G401 (cell line): ENCODE results near the gene JPH3. TPM values are rescaled to one million over a fixed set of nuclear protein-coding genes. Genes with fewer than 3 reads are reported as not detected.

Experiments used
- DNase-seq: peaks from one replicate; pipeline ENCODE4 v3.0.0-alpha.2; 2015; ENCODE audit warnings: low spot score
- in situ Hi-C: cut with HindIII; loops from 2 replicates; pipeline ENCODE4 v1.10.0; 2016; ENCODE audit warnings: low sequenced_read_pairs, mixed read lengths
- total RNA-seq: library from RNA; depleted of rRNA; stranded (reverse); fragments of >200 nt; shearing (Covaris generic); gene quantifications from 2 replicates; pipeline ENCODE4 v1.2.3, GENCODE V29; 2014; rRNA removed

Gene JPH3
- total RNA-seq, result 22.1 and 30.0 TPM in 2 replicates

DNA sequence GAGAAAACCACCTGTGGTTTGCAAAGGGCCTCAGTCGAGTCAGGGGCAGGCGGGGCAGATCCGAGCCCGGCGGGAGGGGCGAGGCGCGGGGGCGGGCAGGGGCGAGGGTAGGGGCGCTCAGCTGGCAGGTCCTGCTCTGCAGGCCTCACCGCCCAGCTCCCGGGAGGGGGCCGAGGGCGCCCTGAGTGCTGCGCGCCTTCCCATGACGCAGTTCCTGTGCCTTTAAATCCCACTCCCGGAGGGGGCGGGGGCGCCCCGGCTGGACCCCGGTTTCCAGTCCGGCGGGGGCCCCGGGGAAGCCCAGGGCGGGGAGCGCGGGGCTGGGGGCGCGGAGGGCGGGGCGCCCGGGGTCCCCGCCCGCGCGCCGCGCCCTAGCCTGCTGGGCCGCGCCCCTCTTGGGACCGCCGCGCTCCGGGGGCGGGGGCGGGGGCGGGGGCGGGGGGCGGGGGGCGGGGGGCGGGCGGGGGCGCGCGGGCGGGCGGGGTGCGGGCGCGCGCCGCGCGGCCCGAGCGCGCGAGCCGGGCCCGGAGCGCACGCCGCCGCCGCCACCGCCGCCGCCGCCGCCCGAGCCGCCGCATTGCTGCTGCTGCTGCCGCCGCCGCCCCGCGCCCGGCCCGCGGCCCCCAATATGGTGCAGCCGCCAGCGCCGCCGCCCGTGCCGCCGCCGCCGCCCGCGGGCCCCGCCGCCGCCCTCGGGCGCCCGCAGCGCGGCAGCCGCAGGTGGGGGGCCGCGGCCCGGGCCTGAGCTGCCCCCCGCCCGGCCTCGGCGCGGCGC lies at the start of gene JPH3:
Gene JPH3 (plus strand): TSS at position 508 of the 775 bp plus-strand sequence. CDS start 639 bp downstream, outside the sequence.
- in situ Hi-C loops, result no loop called here
- peak; percentile 44 for DNase-seq

GRCh38 chr16:87552772-87553573 lies 49.3 kb upstream of the JPH3 start:
- DNase-seq, result no peak
- in situ Hi-C loops, result no loop called here

DNA sequence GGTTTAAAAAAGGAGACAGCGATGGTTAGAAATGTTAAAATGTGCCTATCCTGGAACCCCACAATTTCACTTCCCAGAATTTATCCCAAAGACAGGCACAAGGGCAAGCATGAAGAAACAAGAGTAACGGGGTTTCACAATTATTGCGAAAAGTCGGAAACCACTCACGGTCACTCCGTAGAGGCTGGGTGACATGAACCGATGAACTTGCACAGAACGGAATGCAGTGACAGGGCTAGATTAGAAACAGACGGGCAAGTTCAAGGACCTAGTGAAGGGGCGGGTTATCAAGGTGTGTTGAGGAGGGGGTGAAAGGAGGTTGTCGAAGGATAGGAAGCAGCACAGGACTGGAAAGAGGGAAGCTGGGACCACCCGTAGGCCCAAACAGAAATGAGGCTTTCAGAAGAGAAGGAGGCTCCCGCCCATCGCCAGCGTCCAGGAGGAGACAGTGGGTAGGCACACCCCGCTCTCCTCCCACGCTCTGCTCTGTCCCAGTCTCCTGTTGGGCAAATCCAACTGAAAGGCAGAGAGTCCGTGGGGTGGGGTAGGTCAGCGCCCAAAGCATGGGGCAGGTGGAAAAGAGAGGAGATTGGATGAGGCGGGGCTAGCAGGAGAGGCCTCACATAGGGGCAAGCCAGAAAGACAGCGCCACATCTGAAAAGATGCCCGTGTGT lies 47.4 kb upstream of the JPH3 start:
- no peak for DNase-seq
- in situ Hi-C loops, result no loop called here

DNA sequence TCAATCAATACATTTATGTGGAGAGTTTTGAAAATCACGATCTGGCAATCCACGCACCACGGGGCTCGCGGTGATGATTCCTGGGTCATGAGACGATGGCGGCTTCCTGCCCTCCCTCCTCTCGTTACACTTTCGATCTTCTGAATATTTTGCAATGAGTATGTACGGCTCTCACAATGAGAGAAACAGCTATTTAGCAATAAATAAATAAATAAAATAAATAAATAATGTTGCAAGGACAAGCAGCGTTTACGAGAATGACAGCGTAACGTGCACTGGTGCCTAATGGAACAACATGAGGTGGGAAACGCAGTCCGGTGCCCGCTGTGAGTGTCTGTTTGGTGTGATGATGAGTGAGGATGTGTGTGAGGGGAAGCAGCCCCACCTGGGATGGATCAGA lies 46.7 kb upstream of the JPH3 start:
- DNase-seq, result no peak
- in situ Hi-C loops, result no loop called here

DNA sequence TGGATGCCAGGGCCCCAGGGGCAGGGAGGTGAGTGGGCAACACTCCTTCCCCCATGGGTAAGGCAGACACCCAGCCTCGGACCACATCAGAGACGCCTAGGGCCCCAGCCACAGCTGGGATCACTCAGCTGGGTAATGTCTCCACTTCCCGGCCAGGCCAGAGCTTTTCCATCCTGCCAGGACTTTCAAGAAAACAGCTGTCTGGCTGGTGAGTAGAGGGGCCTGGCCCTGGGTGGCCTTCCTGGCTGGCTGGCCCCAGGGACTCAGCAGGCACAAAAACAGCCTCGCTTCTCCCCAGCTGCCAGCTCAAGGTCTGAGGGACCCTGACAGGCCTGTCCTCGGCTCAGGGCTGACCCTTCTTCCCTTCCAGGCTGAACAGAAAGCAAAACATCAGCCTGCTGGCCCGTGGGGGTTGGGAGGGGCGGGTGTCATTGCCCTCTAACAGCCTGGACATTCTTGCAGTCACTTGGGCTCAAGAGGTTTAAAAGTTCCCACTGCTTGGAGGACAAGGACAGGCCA lies 45.3 kb upstream of the JPH3 start:
- in situ Hi-C loops, result no loop called here
- DNase-seq, result no peak

GRCh38 chr16:87558682-87559081 lies 43.6 kb upstream of the JPH3 start:
- DNase-seq, result no peak
- in situ Hi-C loops, result no loop called here

DNA sequence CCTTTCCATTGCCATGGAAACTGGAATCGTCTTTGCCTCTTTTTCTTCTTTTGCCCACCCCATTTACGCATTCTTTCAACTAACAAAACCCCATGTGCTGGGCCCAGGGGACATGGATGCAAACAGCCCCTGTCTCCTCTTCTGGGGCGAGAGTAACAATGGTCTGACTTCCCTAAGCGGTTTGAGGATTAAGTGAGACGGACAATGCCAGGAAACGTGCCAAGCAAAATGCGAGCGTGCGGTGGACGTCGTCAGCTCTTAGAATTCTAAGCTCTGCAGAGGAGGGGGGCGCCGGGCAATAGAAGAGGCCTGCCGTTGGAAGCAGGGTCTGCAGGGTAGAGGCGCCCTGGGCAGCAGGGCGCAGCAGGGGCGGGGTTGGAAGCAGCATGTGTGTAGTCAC lies 42.4 kb upstream of the JPH3 start:
- in situ Hi-C loops, result no loop called here
- no peak for DNase-seq

DNA sequence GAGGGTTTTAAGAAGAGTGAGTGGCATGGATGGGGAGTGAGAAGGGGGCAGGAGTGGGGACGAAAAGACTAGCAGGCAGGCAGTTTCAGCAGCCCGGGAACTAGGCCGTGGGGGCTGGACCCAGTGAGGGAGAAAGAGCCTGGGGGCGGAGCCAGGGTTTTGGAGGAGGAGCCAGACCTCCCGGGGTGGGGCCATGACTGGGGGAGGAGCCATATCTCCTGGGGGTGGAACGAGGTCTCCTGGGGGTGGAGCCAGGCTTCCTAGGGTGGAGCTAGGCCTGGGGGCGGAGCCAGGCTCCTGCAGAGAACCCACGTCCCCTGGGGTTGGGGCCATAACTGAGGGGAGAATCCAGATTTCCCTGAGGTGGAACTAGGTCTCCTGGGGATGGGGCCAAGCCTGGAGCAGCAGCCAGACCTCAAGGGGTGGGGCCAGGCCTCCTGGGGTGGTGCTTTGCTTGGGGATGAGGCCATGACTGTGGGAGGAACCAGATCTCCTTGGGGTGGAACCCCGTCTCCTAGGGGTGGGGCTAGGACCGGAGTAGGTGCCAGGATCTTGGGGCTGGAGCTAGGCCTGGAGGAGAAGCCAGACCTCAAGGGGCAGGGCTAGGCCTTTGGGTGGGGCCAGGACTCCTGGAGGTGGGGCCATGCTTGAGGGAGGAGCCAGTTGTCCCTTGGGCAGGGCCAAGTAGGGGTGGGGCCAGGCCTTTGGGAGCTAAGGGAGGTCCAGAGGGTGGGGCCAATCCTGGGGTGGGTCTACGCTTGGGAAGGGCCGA lies 41.7 kb upstream of the JPH3 start:
- in situ Hi-C loops, result no loop called here
- peak; percentile 59 for DNase-seq

- peak; percentile 88 for DNase-seq
- in situ Hi-C loops, result no loop called here
Measured at GRCh38 chr16:87561200-87562105, 40.9 kb upstream of the JPH3 start.

- in situ Hi-C loops, result no loop called here
- peak; percentile 95 for DNase-seq
Measured at GRCh38 chr16:87562201-87562600, 40.1 kb upstream of the JPH3 start.

- in situ Hi-C loops, result no loop called here
- DNase-seq, result no peak
Measured at GRCh38 chr16:87563022-87563421, 39.3 kb upstream of the JPH3 start.

DNA sequence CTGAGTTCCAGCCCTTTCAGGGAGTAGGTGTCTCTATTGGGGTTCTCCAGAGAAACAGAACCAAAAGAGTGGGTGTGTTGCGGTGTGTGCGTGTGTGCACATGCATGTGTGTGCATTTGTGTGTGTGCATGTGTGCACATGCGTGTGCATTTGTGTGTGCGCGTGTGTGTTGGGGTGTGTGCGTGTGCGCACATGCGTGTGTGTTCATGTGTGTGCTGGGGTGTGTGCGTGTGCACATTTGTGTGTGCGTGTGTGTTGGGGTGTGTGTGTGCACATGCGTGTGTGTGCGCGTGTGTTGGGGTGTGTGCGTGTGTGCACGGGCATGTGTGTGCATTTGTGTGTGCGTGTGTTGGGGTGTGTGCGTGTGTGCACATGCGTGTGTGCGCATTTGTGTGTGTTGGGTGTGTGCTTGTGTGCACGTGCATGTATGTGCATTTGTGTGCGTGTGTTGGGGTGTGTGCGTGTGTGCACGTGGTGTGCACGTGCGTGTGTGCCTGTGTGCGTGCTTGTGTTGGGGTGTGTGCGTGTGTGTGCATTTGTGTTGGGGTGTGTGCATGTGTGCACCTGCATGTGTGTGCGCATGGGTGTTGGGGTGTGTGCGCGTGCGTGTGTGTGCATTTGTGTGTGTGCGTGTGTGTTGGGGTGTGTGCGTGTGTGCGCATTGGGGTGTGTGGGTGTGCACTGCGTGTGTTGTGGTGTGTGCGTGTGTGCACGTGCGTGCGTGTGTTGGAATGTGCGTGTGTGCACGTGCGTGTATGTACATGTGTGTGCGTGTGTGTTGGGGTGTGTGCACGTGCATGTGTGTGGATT lies 38.4 kb upstream of the JPH3 start:
- no peak for DNase-seq
- in situ Hi-C loops, result no loop called here

DNA sequence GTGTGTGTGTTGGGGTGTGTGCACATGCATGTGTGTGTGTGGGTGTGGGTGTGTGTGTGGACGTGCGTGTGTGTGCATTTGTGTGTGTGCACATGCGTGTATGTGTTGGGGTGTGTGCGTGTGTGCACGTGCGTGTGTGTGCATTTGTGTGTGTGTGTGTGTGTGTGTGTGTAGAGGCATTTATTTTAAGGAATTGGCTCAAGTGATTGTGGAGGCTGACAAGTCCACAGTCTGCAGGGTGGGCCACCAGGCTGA lies 37.9 kb upstream of the JPH3 start:
- in situ Hi-C loops, result no loop called here
- no peak for DNase-seq

DNA sequence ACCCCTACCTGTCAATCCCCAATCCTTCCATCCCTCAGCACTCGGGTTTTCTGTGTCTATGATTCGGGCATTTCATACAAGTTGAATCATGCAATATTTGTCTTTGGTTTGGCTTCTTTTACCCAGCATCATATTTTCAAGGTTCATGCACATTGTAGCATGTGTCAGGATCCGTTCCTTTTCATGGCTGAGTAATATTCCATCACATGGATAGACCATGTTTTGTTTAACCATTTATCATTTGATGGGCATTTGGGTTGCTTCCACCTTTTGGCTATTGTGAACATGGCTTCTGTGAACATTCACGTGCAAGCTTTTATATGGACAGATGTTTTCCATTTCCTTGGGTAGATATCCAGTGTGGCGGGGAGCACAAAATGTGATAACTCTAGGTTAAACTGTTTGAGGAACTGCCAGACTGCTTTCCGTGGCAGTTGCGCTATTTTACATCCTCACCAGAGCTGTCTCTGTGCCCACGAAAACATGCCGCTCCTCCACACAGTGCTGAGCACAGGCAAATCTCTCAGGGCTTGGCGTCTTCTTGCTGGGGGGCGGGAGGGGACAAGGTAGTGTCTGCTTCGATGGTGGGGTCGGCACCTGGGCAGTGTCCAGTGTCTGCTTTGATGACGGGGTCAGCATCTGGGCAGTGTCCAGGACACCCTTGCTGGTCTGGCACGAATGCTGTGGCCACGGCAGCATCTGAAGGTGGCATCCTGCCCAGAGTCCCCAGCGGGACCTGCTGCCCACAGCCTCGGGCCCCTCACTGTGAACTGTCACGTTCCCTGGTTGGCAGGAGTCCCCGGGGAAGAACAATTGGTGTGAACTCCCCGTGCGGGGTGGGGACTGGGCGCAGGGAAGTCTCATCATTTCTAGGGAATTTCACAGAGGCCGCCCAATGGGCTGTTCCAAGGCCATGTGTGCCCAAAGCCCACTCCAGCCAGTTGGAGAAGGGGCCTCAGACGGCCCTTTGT lies 32.4 kb upstream of the JPH3 start:
- no peak for DNase-seq
- in situ Hi-C loops, result no loop called here

DNA sequence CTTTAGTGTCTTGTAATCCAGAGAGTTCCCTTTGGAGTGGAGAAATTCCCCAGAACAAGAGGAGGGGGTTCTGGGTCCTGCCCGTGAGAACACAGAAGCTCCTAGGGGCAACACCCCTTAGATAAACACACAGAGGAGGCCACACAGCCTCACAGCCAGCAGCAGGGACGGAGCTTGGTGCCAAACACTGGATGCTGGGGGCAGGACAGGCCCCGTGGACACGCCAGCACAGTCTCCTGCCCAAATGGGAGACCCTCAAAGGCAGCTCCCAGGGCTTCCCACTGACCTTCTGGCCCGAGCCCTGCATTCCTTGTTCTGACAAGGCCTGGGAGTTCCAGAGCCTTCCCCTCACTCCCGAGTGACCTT lies 31.8 kb upstream of the JPH3 start:
- in situ Hi-C loops, result no loop called here

More for the DNA sequence above, 31.8 kb upstream of the JPH3 start:
- DNase-seq, result no peak
